OCI-LY3 (cell line): ENCODE measurements around the gene TICRR.

Experiments
- EZH2phosphoT487 ChIP-seq: fragments of 200-600 bp; shearing (Covaris generic); IDR thresholded peaks from 2 replicates; pipeline ENCODE4 v1.6.1; 2018; ENCODE audit warnings: antibody characterized with exemption, mixed run types, low read depth
- TF ChIP-seq, protein P1 (sequence below): fragments of 200-600, 300-600 bp; sonication (generic); IDR thresholded peaks from 2 replicates; pipeline ENCODE4 v1.5.1; 2014; ENCODE audit warnings: antibody characterized with exemption, low read length, low read depth

DNA sequence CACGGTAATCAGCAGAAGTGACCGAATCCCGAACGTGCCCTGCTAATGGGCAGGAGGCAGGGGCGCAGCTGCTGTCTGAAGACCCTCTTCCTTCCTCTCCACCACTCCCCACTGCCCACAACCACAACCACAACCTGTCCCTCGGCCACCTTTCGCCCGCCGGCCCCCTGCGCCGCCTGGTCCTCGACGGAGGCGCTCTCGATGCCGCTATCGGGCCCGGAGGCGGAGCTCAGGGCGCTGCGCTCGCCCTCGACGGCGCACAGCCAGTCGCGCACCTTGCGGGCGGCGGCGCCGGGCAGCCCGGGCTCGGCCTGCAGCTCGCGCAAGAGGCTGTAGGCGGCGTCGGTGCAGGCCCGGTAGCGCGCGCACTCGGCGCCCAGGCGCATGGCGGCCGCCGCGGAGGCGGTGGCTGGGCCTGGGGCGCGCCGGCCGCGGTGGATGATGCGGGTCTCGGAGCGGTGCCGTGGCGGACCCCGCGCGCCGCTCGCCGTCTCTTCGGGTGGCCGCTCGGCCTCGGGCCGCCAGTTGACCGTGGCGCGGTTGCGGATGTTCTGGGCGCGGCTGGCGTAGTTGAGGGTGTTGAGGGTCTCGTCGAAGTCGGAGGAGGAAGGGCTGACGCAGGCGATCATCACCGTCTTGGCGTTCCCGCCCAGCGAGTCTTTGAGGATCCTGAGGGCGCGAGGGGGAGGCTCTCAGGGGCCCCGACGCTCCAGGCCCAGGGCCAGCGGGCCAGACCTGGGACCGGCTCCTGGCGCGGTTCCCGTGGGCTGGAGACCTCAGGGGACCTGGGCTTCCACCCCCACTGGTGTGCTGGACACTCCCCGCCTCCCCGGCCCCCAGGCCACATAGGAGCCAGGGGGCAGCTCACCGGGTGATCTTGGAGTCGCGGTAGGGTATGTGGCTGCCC is 73.1 kb downstream of the TICRR start:
- TF ChIP-seq, protein P1, sequence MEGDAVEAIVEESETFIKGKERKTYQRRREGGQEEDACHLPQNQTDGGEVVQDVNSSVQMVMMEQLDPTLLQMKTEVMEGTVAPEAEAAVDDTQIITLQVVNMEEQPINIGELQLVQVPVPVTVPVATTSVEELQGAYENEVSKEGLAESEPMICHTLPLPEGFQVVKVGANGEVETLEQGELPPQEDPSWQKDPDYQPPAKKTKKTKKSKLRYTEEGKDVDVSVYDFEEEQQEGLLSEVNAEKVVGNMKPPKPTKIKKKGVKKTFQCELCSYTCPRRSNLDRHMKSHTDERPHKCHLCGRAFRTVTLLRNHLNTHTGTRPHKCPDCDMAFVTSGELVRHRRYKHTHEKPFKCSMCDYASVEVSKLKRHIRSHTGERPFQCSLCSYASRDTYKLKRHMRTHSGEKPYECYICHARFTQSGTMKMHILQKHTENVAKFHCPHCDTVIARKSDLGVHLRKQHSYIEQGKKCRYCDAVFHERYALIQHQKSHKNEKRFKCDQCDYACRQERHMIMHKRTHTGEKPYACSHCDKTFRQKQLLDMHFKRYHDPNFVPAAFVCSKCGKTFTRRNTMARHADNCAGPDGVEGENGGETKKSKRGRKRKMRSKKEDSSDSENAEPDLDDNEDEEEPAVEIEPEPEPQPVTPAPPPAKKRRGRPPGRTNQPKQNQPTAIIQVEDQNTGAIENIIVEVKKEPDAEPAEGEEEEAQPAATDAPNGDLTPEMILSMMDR: no peak
- no peak for TF ChIP-seq EZH2phosphoT487
